Measurements from ENCODE around the gene UBE2I.

Gene UBE2I

DNA sequence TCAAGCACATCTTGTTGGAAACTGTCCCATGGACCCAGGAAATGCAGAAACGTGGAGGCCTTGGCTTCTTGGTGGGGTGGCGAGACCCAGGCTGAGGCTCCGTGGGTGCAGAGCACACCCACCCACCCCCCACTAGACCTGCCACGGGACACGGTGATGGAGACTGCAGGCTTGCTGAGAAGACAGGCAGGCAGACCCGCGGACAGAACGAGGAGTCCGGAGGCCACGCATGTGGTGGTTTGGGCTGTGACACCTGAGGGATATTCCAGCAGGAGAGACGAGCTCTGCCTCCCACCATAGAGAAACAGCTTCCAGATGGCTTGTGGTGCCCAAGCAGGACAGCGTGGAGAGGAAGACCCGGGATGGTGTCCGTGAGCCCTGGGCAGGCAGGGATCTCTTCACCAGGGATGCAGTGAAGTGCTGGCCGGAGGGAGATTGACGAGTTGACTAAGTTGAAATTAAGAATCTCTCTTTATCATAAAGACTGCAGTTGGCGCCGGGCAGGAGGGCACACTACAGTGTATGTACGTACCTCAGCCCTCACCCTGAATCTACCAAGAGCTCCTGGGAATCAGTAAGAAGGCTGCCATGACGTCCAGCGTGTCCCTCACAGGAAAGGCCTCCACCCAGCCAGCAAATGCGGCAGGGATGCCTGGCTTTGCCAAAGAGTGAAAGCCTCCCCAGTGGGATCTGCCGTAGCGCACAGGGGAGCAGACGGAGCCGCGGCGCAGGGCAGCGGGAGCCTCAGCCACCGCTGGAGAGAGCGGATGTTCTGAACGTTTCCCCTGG lies 8.2 kb downstream of the UBE2I start:
- Histone ChIP-seq H3K36me3 (ENCODE audit: low read depth) (peaks cover 89% of the 10 kb centered on the region), H3K27ac (ENCODE audit: poor library complexity, severe bottlenecking) (no peak overlapping the region), H3K27me3 (ENCODE audit: insufficient read depth, poor library complexity, severe bottlenecking) (no peaks in the 10 kb centered on the region), H3K4me3 (ENCODE audit: severe bottlenecking) (no peak overlapping the region), H3K9me3 (ENCODE audit: severe bottlenecking) (no peaks in the 10 kb centered on the region), H3K4me1 (ENCODE audit: insufficient read depth, poor library complexity, severe bottlenecking) (no peaks in the 10 kb centered on the region)
- DNase-seq (ENCODE audit: low spot score): no peak
- no peak for ATAC-seq (ENCODE audit: low read depth)
- no peak for TF ChIP-seq CTCF (IDR thresholded peaks at IDR 0.05; ENCODE audit: poor library complexity, severe bottlenecking)

GRCh38 chr16:1318268-1318545 lies 8.8 kb downstream of the UBE2I start:
- H3K27me3 ChIP-seq (ENCODE audit: insufficient read depth, poor library complexity, severe bottlenecking): no peaks in the 10 kb centered on the region
- no peak overlapping the region for H3K27ac ChIP-seq (ENCODE audit: poor library complexity, severe bottlenecking)
- no peaks in the 10 kb centered on the region for H3K9me3 ChIP-seq (ENCODE audit: severe bottlenecking)
- no peak for TF ChIP-seq CTCF (IDR thresholded peaks at IDR 0.05; ENCODE audit: poor library complexity, severe bottlenecking)
- no peaks in the 10 kb centered on the region for H3K4me1 ChIP-seq (ENCODE audit: insufficient read depth, poor library complexity, severe bottlenecking)
- peaks cover 86% of the 10 kb centered on the region for H3K36me3 ChIP-seq (ENCODE audit: low read depth)
- no peak overlapping the region for H3K4me3 ChIP-seq (ENCODE audit: severe bottlenecking)
- DNase-seq (ENCODE audit: low spot score) (no peak), ATAC-seq (ENCODE audit: low read depth) (no peak)

- H3K9me3 ChIP-seq (ENCODE audit: severe bottlenecking): no peaks in the 10 kb centered on the region
- ATAC-seq (ENCODE audit: low read depth) (no peak), DNase-seq (ENCODE audit: low spot score) (no peak)
- H3K36me3 ChIP-seq (ENCODE audit: low read depth): peaks cover 84% of the 10 kb centered on the region
- H3K4me1 ChIP-seq (ENCODE audit: insufficient read depth, poor library complexity, severe bottlenecking): no peaks in the 10 kb centered on the region
- no peak overlapping the region for H3K4me3 ChIP-seq (ENCODE audit: severe bottlenecking)
- no peaks in the 10 kb centered on the region for H3K27me3 ChIP-seq (ENCODE audit: insufficient read depth, poor library complexity, severe bottlenecking)
- H3K27ac ChIP-seq (ENCODE audit: poor library complexity, severe bottlenecking): no peak overlapping the region
- TF ChIP-seq CTCF (IDR thresholded peaks at IDR 0.05; ENCODE audit: poor library complexity, severe bottlenecking): no peak
Observed at GRCh38 chr16:1319041-1319440, 9.6 kb downstream of the UBE2I start.

- no peak overlapping the region for H3K27ac ChIP-seq (ENCODE audit: poor library complexity, severe bottlenecking)
Observed at GRCh38 chr16:1320097-1320496, 10.7 kb downstream of the UBE2I start.

More at GRCh38 chr16:1320097-1320496, 10.7 kb downstream of the UBE2I start:
- DNase-seq (ENCODE audit: low spot score) (no peak), ATAC-seq (ENCODE audit: low read depth) (no peak)
- H3K27me3 ChIP-seq (ENCODE audit: insufficient read depth, poor library complexity, severe bottlenecking): no peaks in the 10 kb centered on the region
- no peaks in the 10 kb centered on the region for H3K4me1 ChIP-seq (ENCODE audit: insufficient read depth, poor library complexity, severe bottlenecking)
- H3K4me3 ChIP-seq (ENCODE audit: severe bottlenecking): no peak overlapping the region
- H3K36me3 ChIP-seq (ENCODE audit: low read depth): peaks cover 81% of the 10 kb centered on the region
- TF ChIP-seq CTCF (IDR thresholded peaks at IDR 0.05; ENCODE audit: poor library complexity, severe bottlenecking): no peak
- H3K9me3 ChIP-seq (ENCODE audit: severe bottlenecking): no peaks in the 10 kb centered on the region
